ENCODE results near the gene IL19.
A peak's percentile ranks its signal among the peaks of the same experiment; 100 is the strongest.

The IL19 gene

DNA sequence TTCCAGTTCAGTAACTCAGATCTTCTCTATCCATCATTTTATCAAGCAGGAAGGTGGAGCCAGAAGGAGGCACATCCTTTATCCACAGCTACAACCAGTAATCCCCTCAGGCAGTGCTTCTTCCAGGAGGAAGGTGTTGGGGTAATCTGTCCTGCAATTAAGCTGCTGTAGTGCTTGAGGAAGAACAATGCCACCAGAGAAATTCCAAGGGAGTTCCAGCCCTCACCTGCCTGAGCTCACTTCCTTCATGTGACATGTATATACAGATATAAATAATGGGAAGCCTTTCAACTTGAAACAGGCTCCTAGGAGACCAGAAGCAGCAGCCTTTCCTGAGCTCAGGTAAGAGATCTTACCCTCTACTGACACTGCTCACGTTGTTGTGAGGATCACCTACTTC, 92.7 kb downstream of the IL19 start:
- no peak for DNase-seq (ENCODE audit: low spot score)

DNA sequence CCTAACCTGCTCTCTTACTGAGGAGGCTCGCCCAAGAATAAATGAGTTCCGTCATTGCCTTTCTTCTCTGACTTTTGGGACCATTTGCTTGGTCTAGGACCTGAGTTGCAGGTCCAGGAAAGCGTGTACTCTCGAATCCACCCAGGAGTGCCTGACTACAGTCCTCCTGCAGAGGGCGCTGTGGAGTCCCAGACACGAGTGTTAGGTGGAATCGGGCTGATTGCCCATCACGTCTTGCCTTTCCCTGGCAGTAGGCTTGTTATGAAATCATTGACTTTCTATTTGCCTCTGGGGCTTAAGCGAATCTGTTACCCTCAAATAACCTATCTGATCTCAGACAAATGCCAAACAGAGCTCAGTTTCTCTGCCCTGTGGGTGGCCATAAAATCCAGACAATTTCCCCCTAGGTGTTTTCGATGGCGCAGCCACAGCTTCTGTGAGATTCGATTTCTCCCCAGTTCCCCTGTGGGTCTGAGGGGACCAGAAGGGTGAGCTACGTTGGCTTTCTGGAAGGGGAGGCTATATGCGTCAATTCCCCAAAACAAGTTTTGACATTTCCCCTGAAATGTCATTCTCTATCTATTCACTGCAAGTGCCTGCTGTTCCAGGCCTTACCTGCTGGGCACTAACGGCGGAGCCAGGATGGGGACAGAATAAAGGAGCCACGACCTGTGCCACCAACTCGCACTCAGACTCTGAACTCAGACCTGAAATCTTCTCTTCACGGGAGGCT, 94.5 kb downstream of the IL19 start, which contains the start of gene IL20:
Gene IL20 (plus strand): TSS at position 685 of the 733 bp plus-strand sequence. CDS start 230 bp downstream, outside the sequence.
- DNase-seq (ENCODE audit: low spot score) = peak; percentile 59

DNA sequence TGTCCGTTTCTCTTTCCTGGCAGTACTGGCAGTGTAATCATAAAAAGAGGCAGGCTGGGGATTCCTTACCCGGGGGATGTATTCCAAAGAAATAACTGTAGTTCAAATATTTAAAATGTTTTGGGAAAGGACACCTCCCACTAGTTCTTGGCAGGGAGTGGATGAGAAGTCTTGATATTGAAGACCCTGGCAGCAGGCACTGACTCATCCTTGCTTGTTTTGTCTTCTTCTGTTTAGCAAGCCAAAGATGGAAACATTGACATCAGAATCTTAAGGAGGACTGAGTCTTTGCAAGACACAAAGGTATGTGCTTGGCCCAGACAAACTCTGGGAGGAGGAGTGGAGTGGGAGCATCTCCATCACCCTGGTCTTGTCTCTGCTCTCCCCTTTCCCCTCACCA, 95.5 kb downstream of the IL19 start:
- DNase-seq (ENCODE audit: low spot score) = no peak

DNA sequence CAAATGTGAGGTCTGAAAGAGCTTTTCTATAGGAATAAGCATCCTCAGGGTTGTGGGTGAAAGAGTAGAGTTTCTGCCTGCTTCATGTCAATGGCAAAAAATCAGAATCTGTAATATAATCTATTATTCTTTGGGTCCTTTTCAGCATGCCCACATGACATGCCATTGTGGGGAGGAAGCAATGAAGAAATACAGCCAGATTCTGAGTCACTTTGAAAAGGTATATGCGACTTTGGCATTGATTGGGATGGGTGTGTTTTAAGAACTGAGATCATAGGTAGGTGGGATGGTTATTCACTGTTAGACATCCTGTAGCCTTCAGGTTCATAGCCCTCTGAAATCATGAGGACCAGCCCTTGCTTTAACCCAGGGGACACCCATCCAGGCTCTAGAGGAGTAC, 96.7 kb downstream of the IL19 start:
- DNase-seq (ENCODE audit: low spot score) = no peak

DNA sequence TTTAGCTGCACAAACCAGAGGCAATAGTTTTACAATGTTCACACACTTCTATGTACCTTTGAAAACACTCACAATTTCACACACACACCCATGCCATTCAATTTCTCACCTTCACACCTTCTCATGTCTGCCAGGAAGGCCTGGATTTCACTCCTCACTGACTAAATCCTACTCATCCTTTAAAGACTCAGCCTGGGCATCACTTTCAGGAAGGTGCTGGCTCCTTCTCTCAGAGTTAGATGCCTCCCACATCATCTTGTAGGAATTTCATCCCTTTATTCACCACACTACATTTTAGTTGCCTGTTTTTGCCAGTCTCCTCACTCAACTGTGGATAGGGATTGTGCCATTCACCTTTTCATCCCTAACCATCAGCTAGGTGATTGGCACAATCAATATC, 97.1 kb downstream of the IL19 start:
- DNase-seq (ENCODE audit: low spot score) = no peak

DNA sequence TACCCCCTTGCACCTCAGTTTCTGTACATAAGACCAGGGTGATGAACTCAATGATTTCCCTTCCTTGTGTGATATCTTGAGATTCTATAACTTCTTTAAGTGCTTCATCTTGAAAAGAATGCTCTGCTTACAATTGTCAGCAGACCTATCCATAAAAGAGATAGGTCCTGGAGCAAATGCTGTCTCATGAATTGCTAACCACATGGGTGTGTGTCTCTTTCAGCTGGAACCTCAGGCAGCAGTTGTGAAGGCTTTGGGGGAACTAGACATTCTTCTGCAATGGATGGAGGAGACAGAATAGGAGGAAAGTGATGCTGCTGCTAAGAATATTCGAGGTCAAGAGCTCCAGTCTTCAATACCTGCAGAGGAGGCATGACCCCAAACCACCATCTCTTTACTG, 97.7 kb downstream of the IL19 start:
- DNase-seq (ENCODE audit: low spot score) = no peak

DNA sequence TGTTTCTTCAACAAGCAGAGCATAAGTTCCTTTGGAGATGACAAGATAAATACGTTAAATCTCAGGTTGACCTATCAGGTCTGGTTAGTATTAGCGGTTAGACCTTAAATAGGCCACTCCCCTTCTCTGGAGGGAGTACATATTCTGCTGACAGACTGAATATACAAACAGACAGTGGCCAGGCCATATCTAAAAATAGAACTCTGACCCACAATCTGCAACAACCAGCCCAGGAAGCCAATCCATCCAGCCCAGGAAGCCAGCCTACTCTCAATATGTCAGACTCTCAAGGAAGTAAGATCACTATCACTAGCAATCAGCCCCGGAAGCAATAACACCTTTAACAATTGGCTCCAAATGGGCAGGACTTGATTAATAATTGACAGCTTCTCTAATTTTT, 101.6 kb downstream of the IL19 start:
- DNase-seq (ENCODE audit: low spot score) = no peak

DNA sequence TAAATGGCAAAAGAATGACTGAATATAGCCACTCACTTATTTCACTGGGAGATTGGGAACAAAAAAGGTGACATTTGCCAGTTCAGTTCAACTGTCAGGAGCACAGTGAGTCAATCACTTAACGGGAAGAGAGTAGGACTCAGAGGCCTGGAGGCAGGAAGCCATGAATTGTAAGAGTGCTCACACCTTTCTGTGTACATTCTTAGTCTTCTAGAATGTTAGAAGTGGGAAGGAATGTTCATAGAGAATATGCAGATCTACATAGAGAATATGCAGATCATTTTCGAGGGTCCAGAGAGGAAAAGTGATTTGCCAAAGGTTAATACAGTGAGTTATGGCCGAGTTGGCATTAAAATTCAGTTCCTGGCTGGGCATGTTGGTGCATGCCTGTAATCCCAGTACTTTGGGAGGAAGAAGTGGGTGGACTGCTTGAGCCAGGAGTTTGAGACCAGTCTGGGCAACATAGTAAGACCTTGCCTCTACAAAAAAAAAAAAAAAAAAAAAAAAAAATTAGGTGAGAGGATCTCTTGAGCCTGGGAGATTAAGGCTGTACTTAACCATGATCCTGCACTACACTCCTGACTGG, 103.1 kb downstream of the IL19 start:
- DNase-seq (ENCODE audit: low spot score) = no peak

DNA sequence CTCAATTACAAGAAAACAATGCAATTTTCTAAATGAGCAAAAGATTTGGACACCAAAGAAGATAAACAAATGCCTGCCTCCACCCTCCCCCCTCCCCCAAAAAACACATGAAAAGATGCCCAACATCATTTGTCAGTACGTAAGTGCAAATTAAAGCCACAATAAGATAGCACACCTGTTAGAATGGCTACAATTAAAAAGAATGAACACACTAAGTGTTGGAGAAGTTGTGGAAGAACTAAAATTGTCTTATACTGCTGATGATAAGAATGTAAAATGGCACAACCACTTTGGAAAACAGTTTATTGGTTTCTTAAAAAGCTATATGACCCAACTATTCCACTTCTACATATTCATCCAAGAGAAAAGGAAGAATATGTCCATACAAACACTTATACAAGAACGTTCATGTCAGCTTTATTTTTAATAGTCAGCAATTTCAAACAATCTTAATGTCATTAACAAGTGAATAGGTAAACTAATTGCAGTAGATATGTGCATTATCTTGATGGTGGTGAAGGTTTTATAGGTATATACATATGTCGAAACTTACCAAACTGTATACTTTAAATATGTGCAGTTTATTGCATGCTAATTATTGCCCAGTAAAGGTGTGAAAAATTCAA, 105.3 kb downstream of the IL19 start:
- no peak for DNase-seq (ENCODE audit: low spot score)

DNA sequence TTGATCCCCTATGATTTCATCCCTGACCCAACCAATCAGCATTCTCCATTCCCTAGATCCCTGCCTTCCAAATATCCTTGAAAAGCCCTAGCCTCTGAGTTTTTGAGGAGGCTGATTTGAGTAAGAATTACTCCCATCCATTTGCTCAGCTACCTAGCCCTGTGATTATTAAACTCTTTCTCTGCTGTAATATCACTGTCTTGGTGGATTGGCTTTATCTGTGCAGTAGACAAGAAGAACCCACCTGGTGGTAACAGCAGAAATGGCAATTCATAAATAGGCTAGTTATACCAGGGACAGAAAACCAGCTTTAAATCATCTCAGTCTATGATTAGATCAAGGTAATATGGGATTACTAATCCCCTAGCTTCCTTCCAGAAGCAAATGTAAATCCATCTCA, 107.9 kb downstream of the IL19 start:
- DNase-seq (ENCODE audit: low spot score) = no peak

DNA sequence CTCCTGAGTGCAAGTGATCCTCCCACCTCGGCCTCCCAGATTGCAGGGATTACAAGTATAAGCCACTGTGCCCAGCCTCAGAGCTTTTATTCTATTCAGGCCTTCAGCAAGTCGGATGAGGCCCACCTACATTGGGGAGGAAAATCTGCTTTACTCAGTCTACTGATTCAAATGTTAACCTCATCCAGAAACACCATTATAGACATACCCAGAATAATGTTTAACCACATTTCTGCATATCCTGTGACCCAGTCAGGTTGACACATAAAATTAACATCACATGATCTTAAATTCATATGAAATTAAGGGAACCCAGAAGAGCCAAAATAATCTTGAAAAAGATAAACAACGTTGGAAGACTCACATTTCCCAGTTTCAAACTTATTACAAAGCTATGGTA, 109.7 kb downstream of the IL19 start:
- DNase-seq (ENCODE audit: low spot score) = no peak

DNA sequence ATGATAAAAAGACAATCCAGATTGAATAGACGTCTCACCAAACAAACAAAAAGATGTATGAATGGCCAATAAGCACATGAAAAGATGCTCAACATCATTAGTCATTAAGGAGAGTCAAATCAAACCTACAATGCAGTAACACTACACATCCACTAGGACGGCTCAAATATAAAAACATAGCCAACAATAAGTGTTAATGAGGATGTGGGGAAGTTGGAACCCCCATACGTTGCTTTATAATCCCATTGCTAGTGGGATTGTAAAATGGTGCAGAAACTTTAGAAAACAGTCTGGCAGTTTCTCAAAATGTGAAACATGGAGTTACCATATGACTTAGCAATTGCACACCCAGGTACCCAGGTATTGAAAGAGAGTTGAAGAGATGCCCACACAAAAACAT, 112.0 kb downstream of the IL19 start:
- DNase-seq (ENCODE audit: low spot score) = no peak

DNA sequence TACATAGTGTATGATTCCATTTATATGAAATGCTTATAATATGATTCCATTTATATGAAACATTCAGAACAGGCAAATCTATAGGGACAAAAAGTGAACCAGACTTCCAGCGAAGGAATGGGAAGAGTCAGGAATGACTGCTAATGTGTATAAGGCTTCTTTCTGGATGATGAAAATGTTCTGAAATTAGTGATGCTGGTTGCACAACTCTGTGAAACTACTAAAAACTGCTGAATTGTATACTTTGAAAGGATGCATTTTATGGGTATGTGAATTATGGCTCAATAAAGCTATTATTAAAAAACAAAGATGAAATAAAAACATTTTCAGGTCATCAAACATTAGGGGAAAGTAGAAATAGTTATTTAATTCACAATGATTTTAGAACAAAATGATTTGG, 112.6 kb downstream of the IL19 start:
- DNase-seq (ENCODE audit: low spot score) = no peak

DNA sequence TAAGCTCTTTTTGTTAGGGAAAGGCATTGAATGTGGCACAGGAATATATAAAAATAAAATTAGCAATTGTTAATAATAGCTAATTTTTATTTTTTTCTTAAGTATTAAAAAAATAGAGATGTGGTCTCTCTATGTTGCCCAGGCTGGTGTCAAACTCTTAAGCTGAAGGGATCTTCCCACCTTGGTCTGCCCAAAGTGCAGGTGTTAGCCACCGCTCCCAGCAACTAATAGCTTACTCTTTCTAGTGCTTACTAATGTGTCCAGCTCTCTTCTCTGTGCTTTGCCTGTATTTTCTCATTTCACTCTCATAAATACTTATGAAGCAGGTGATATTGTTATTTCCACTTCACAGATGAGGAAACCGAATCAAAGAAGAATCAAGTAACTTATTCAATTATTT, 113.3 kb downstream of the IL19 start:
- no peak for DNase-seq (ENCODE audit: low spot score)

DNA sequence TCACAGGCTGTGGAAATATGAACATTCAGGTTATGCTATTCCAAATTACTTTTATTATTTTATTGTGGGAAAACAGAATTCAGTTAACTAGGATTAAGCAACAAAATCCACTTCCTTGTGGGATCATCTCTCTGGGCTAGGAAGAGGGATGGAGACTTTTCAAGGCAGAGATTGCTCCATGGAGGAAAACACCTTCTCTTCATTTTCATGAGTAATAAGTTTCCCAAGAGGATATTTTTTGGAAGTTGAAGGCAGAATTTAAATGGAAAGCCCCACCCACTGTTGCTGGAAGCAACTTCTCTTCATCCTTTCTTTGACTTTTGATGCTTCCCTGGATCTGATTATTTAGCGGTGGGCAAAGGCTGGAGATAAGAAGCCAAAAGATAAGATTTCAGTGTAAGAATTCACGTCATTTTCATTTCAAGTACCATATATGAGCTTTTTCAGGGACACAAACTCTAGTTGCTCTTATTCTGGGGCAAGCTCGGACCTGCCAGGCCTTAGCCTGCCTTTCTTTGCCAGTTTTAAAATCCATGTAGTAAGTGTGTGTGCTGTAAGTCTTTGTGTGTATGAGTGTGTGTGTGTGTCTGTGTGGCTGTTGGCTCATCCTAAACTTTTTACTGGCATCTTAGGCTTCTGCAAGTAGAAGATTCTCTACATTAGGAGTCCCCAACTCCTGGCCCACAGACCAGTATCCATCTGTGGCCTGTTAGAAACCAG, 114.9 kb downstream of the IL19 start:
- no peak for DNase-seq (ENCODE audit: low spot score)

DNA sequence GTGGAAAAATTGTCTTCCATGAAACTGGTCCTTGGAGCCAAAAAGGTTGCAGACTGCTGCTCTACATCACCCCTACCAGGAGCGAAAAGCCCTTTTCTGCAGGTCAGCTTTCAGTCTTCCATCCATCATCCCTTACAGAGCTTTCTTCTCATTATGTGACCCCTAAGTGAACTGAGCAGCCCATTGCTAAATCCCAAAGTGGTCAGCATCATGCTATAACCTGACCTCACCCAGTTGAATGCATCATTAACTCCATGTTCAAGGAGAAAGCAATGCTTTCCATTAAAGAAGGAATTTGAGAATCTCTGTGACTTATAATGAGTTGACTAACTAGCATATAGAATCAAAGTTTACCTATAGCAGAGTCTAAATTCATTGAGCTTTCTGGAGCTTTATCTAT, 116.3 kb downstream of the IL19 start:
- DNase-seq (ENCODE audit: low spot score) = no peak

DNA sequence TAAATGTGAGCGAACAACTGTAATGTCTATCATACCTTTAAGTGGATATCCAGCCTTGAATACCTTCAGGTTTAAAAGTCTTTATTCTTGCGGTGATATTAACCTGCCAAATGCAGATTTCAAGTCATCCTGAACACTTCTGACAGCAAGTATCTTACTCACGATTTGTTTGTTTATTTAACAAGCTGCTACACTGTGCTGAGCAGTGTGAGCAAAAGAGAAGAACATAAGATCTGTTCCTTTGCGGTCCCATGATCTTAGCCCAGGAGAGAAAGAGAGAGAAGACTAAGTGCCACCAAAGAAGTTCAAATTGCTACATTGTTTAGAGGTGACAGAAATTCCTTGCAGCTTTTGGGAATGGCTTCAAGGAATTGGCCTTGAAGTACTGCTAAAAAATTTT, 117.1 kb downstream of the IL19 start:
- no peak for DNase-seq (ENCODE audit: low spot score)

DNA sequence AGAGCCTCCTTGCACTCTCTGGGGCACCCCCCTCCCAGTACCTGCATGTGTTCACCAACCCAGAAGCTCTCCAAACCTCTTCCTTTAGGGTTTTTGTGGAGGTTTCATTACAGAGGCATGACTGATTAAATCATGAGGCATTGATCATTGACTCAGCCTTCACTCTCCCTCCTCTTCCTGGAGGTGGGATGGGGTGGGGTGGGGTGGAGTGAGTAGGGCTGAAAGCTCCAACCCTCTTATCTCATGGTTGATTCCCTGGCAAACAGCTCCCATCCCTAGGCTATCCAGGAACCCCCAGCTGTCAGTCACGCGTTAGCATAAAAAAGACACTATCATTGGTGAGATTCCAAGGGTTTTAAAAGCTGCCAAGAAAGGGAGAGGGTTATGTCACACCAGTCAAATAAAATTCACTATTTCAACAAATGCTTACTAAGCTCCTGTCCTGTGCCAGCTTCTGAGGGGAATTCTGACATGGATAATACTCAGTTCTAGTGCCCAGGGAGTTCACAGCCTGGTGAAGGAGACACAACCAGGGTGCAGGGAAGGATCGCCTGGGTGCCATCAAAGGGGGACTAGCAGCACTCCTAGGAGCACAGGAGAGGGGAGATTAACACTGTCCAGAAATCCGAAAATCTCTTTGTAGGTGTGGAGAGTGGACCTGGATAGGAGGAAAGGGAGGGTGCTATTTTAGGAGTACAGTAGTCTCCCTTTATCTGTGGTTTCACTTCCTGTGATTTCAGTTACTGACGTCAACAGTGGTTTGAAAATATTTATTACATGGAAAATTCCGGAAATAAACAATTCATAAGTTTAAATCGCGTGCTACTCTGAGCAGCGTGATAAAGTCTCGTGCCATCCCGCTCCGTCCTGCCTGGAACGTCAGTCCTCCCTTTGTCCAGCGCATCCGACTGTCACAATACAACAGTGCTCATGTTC, 119.8 kb downstream of the IL19 start:
- peak; percentile 69 for DNase-seq (ENCODE audit: low spot score)

DNA sequence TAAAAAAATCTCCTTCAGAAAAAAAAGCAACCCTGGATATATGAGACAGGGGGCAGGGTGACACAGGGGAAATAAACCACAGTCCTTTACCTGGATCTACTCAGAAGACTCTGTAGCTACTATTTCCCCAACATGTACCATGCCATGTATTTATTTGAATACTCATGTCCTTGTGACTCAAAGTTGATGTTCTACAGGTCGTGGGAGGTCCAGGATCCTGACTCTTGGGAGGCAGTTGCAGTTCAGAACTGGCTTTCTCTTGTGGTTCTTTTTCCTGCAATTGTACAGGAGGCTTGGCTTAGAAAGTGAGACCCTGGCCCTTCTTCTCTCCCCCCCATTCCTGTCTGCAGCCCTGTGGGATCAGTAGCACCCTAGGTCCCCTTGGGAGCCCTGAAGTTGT, 120.8 kb downstream of the IL19 start:
- DNase-seq (ENCODE audit: low spot score) = no peak

All from LoVo (cell line).